ENCODE results near the gene RSRC1. TPM values are rescaled to one million over a fixed set of nuclear protein-coding genes. Genes with fewer than 3 reads are reported as not detected.

RSRC1 gene
- total RNA-seq, 1 experiment from 2014 or later, result 37.9 TPM

DNA sequence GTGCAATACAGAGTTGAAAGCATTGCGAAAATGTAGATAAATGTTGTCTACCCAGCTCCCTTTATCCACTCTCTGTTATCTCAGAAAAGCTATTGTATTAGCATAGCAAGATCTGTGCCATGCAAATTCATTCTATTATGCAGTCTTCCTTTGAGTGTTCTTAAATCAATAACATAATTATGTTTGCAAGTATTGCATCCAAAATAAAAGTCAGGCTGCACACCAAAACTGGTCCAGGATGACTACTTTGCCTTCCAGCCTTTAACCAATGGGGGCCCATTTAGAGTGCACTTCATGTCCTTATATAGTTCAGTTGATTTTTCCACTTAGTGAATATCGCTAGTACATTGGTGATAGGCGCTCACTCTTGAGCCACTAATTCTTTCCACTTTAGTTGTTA is 353.7 kb downstream of the RSRC1 start:
- no peaks in the 10 kb centered on the region for H4K20me1 ChIP-seq (ENCODE audit: control insufficient read depth, insufficient read depth, insufficient read length)
- Mint-ChIP-seq H3K27me3 (ENCODE audit: low read depth) (no peaks in the 10 kb centered on the region), H3K4me1 (peaks cover under 1 to 1% of the 10 kb centered on the region in 2 experiments; a peak in 1 of 4 replicates), H3K9me3 (no peaks in the 10 kb centered on the region), H3K4me3 (no peak overlapping the region), H3K36me3 (ENCODE audit: insufficient read depth in 1 of 3, low read depth in 3 of 3) (no peaks in the 10 kb centered on the region), H3K27ac (no peak overlapping the region)
- no peak overlapping the region for H3K4ac ChIP-seq (ENCODE audit: low read depth, low read length)
- no peaks in the 10 kb centered on the region for H3K4me1 ChIP-seq (ENCODE audit: insufficient read depth, low read length)
- H2BK12ac ChIP-seq (ENCODE audit: insufficient read length, low read depth, low read length), result no peak overlapping the region
- no peak overlapping the region for H2BK15ac ChIP-seq (ENCODE audit: low read depth, low read length)
- H3K23ac ChIP-seq (ENCODE audit: insufficient read length, low read depth, low read length), result no peak overlapping the region
- no peak overlapping the region for H4K8ac ChIP-seq (replicated peaks; ENCODE audit: insufficient read length, low read depth, low read length)
- no peak overlapping the region for H3T11ph ChIP-seq (ENCODE audit: low read length)
- H3K9ac ChIP-seq (ENCODE audit: extremely low read depth, insufficient read length, low read length), result no peak overlapping the region
- H3K27ac ChIP-seq (ENCODE audit: insufficient read length, low read depth, low read length), result no peak overlapping the region
- no peak overlapping the region for H2AFZ ChIP-seq (ENCODE audit: low read length)
- H3K79me1 ChIP-seq (ENCODE audit: insufficient read depth, low read depth, low read length, poor library complexity, severe bottlenecking), result no peaks in the 10 kb centered on the region
- H3K27me3 ChIP-seq (ENCODE audit: insufficient read depth, low read length), result no peaks in the 10 kb centered on the region
- no peaks in the 10 kb centered on the region for H3K23me2 ChIP-seq (ENCODE audit: insufficient read length, low read depth, low read length, poor library complexity, severe bottlenecking)
- H2BK120ac ChIP-seq (ENCODE audit: low read depth, low read length, poor library complexity, severe bottlenecking), result no peak overlapping the region
- TF ChIP-seq, protein P1, sequence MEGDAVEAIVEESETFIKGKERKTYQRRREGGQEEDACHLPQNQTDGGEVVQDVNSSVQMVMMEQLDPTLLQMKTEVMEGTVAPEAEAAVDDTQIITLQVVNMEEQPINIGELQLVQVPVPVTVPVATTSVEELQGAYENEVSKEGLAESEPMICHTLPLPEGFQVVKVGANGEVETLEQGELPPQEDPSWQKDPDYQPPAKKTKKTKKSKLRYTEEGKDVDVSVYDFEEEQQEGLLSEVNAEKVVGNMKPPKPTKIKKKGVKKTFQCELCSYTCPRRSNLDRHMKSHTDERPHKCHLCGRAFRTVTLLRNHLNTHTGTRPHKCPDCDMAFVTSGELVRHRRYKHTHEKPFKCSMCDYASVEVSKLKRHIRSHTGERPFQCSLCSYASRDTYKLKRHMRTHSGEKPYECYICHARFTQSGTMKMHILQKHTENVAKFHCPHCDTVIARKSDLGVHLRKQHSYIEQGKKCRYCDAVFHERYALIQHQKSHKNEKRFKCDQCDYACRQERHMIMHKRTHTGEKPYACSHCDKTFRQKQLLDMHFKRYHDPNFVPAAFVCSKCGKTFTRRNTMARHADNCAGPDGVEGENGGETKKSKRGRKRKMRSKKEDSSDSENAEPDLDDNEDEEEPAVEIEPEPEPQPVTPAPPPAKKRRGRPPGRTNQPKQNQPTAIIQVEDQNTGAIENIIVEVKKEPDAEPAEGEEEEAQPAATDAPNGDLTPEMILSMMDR (conservative IDR thresholded peaks at IDR 0.05), result no peak
- WGBS (ENCODE audit: extremely low coverage, insufficient read length, low lambda C conversion rate), result no CpG with 5 or more reads among the region's 3 CpGs
- no peak overlapping the region for H3K14ac ChIP-seq (ENCODE audit: insufficient read depth, low read length)
- no peak for DNase-seq
- no peak overlapping the region for H4K91ac ChIP-seq (ENCODE audit: insufficient read length, low read depth, low read length)
- H3K4me2 ChIP-seq (ENCODE audit: insufficient read depth, insufficient read length, low read length), result no peak overlapping the region
- H2BK20ac ChIP-seq (ENCODE audit: low read depth, low read length, poor library complexity, severe bottlenecking), result no peak overlapping the region
- no peak overlapping the region for H2BK5ac ChIP-seq (ENCODE audit: insufficient read length, low read length)
- H3K56ac ChIP-seq (ENCODE audit: insufficient read length, low read depth, low read length), result no peak overlapping the region
- H3K9me3 ChIP-seq (ENCODE audit: control insufficient read depth, low read depth, low read length), result no peaks in the 10 kb centered on the region
- H4K5ac ChIP-seq (ENCODE audit: insufficient read length, low read depth, low read length), result no peak overlapping the region
- no peak overlapping the region for H2AK5ac ChIP-seq (ENCODE audit: insufficient read length, low read length)
- no peak overlapping the region for H3K18ac ChIP-seq (ENCODE audit: insufficient read length, low read depth, low read length)
- no peaks in the 10 kb centered on the region for H3K79me2 ChIP-seq (ENCODE audit: insufficient read depth, low read length)
